Type B pancreatic cell (in vitro differentiated cells): Measurements from ENCODE around the gene ADGRG4. TPM values are rescaled to one million over a fixed set of nuclear protein-coding genes. Genes with fewer than 3 reads are reported as not detected.

ENCODE experiments used
- DNase-seq: peaks from one replicate; pipeline ENCODE4 v3.0.0; 2021; ENCODE audit warnings: mixed read lengths; ENCODE audit not compliant: unreplicated experiment; ENCODE audit errors: extremely low spot score
- H3K27ac Mint-ChIP-seq: 2 replicates; pipeline ENCODE4 v1.8.0; 2021; ENCODE audit warnings: mild to moderate bottlenecking, mixed read lengths
- H3K27me3 Mint-ChIP-seq: 2 replicates; pipeline ENCODE4 v1.8.0; 2021; ENCODE audit warnings: mixed read lengths
- H3K36me3 Mint-ChIP-seq: 2 replicates; pipeline ENCODE4 v1.8.0; 2021; ENCODE audit warnings: mixed read lengths
- H3K4me1 Mint-ChIP-seq: one replicate; pipeline ENCODE4 v1.8.0; 2021; ENCODE audit warnings: mixed read lengths; ENCODE audit not compliant: unreplicated experiment
- H3K4me3 Mint-ChIP-seq: 2 replicates; pipeline ENCODE4 v1.8.0; 2021; ENCODE audit warnings: mild to moderate bottlenecking, mixed read lengths
- H3K9me3 Mint-ChIP-seq: 2 replicates; pipeline ENCODE4 v1.8.0; 2021; ENCODE audit warnings: mixed read lengths
- total RNA-seq: library from RNA; stranded (reverse); gene quantifications from 2 replicates; pipeline ENCODE4 v1.2.1, GENCODE V29; 2021; ENCODE audit warnings: low replicate concordance
- TF ChIP-seq, protein P1 (sequence below): fragments of 200-600 bp; sonication (generic); conservative IDR thresholded peaks from 2 replicates; pipeline ENCODE4 v1.5.0; 2021; ENCODE audit warnings: antibody characterized with exemption, mild to moderate bottlenecking

Gene ADGRG4
- total RNA-seq, 1 donor from 2014 or later: 1.2 TPM

DNA sequence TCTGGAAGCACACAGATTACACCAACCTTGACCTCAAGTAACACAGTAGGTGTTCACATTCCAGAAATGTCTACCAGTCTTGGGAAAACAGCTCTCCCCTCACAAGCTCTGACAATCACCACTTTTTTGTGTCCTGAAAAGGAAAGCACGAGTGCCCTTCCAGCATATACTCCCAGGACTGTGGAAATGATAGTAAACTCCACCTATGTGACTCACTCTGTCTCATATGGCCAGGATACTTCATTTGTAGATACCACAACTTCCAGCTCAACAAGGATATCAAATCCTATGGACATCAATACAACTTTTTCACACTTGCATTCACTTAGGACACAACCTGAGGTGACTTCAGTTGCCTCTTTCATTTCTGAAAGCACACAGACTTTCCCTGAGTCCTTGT lies 46.9 kb downstream of the ADGRG4 start:
- Mint-ChIP-seq H3K36me3 (no peaks in the 10 kb centered on the region), H3K4me1 (no peaks in the 10 kb centered on the region), H3K27me3 (peaks cover 6% of the 10 kb centered on the region), H3K9me3 (peaks cover 8% of the 10 kb centered on the region), H3K27ac (no peak overlapping the region), H3K4me3 (no peak overlapping the region)
- no peak for DNase-seq
- TF ChIP-seq, protein P1, sequence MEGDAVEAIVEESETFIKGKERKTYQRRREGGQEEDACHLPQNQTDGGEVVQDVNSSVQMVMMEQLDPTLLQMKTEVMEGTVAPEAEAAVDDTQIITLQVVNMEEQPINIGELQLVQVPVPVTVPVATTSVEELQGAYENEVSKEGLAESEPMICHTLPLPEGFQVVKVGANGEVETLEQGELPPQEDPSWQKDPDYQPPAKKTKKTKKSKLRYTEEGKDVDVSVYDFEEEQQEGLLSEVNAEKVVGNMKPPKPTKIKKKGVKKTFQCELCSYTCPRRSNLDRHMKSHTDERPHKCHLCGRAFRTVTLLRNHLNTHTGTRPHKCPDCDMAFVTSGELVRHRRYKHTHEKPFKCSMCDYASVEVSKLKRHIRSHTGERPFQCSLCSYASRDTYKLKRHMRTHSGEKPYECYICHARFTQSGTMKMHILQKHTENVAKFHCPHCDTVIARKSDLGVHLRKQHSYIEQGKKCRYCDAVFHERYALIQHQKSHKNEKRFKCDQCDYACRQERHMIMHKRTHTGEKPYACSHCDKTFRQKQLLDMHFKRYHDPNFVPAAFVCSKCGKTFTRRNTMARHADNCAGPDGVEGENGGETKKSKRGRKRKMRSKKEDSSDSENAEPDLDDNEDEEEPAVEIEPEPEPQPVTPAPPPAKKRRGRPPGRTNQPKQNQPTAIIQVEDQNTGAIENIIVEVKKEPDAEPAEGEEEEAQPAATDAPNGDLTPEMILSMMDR: no peak

DNA sequence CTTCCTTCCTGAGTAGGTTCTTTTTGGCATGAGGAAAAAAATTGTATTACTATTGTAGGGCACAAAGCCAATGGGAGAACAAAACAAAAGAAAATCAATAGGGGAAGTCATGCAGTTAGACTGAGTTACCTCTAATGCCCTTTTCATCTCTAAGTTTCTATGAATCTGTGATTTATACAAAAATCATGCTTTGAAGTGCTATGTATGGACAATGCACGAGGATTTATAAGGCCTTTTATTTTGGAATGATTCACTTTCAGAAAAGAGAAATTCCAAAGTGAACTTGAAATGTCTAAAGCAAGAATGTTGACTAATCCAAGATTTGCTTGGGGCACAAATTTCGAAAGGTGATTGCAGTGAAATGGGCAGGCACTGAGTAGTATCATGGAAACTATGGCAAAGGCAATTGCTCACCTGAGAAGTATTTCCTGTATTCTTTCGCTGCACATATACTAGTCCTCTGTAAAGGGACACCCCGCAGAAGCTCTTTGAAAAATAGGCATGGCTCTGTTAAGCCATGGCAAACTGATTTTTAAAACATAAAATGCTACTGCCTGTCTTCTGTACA lies 52.8 kb downstream of the ADGRG4 start:
- TF ChIP-seq, protein P1: no peak
- Mint-ChIP-seq H3K27ac (peak overlapping the region; percentile 57), H3K4me3 (no peak overlapping the region), H3K9me3 (no peaks in the 10 kb centered on the region), H3K36me3 (no peaks in the 10 kb centered on the region), H3K27me3 (no peaks in the 10 kb centered on the region), H3K4me1 (no peaks in the 10 kb centered on the region)
- no peak for DNase-seq

DNA sequence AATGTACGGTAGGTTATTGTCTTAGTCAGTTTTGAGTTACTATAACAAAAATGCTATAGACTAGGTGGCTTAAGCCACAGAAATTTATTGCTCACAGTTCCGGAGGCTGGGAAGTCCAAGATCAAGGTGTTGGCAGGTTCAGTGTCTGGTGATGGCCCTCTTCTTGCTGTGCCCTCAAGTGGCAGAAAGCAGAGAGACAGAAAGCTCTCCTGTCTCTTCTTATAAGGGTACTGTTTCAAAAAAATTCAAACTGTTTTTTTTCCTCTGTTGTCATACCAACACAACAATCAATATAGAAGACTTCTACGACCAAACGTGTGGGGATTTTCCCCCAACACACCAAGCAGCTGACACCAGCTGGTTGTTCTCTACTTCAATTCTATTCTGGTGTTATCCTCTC lies 53.4 kb downstream of the ADGRG4 start:
- Mint-ChIP-seq H3K36me3 (no peaks in the 10 kb centered on the region), H3K4me3 (no peak overlapping the region), H3K27me3 (no peaks in the 10 kb centered on the region), H3K27ac (peak overlapping the region; percentile 52), H3K9me3 (no peaks in the 10 kb centered on the region), H3K4me1 (no peaks in the 10 kb centered on the region)
- TF ChIP-seq, protein P1: no peak
- DNase-seq: no peak

DNA sequence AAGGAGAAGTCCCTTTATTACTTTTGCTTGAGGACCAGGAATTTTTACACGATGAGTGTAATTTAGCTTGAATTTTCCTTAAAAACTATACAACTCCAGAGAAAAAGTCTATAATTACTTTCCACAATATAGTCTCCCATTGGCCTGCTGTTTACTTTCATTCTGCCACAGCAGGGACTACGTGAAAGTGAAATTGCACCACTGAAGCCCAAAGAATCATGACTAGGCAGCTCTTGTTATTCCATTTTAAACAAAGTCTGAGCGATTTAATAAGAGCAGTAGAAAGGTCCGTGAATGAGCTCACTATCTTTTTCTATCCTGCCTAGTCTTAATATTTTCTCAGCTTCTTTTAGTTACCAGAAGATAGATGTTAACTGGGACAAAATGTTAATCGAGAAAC lies 68.6 kb downstream of the ADGRG4 start:
- H3K9me3 Mint-ChIP-seq: no peaks in the 10 kb centered on the region
- H3K27ac Mint-ChIP-seq: no peak overlapping the region
- DNase-seq: no peak
- no peaks in the 10 kb centered on the region for H3K36me3 Mint-ChIP-seq
- no peaks in the 10 kb centered on the region for H3K27me3 Mint-ChIP-seq
- TF ChIP-seq, protein P1: no peak
- no peaks in the 10 kb centered on the region for H3K4me1 Mint-ChIP-seq
- no peak overlapping the region for H3K4me3 Mint-ChIP-seq

DNA sequence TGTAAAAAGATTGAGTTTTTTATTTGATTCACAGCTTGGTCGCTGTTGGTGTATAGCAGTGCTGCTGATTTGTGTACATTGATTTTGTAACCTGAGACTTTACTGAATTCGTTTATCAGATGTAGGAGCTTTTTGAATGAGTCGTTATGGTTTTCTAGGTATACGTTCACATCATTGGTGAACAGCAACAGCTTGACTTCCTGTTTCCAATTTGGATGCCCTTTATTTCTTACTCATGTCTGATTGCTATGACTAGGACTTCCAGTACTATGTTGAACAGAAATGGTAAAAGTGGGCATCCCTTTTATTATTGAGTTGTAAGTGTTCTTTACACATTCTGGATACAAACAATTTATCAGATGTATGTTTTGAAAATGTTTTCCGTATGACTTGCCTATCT lies 76.0 kb downstream of the ADGRG4 start:
- no peaks in the 10 kb centered on the region for H3K4me1 Mint-ChIP-seq
- no peaks in the 10 kb centered on the region for H3K36me3 Mint-ChIP-seq
- no peak for DNase-seq
- TF ChIP-seq, protein P1: no peak
- H3K4me3 Mint-ChIP-seq: no peak overlapping the region
- peaks cover 5% of the 10 kb centered on the region for H3K9me3 Mint-ChIP-seq
- no peak overlapping the region for H3K27ac Mint-ChIP-seq
- H3K27me3 Mint-ChIP-seq: no peaks in the 10 kb centered on the region
